ENCODE measurements around the gene NPW.

The NPW gene

GRCh38 chr16:2056077-2056476, 36.5 kb downstream of the NPW start:
- FAIRE-seq = no peak

- FAIRE-seq = no peak
Measured at GRCh38 chr16:2056681-2057407, 37.3 kb downstream of the NPW start.

- no peak for FAIRE-seq
Measured at GRCh38 chr16:2057438-2057837, 37.9 kb downstream of the NPW start.

GRCh38 chr16:2058420-2058819, 38.8 kb downstream of the NPW start:
- no peak for FAIRE-seq

- no peak for FAIRE-seq
Measured at GRCh38 chr16:2058872-2059271, 39.3 kb downstream of the NPW start.

- no peak for FAIRE-seq
Measured at GRCh38 chr16:2060346-2060745, 40.8 kb downstream of the NPW start.

- FAIRE-seq = no peak
Measured at GRCh38 chr16:2061023-2061422, 41.4 kb downstream of the NPW start.

GRCh38 chr16:2061526-2061925, 41.9 kb downstream of the NPW start:
- FAIRE-seq = no peak

- no peak for FAIRE-seq
Measured at GRCh38 chr16:2062801-2063200, 43.2 kb downstream of the NPW start.

- no peak for FAIRE-seq
Measured at GRCh38 chr16:2063861-2064260, 44.3 kb downstream of the NPW start.

- FAIRE-seq = no peak
Measured at GRCh38 chr16:2064368-2064945, 44.9 kb downstream of the NPW start.

GRCh38 chr16:2066139-2066538, 46.6 kb downstream of the NPW start:
- no peak for FAIRE-seq

Data from colon (tissue), 2 donors.